SIG-M5 treated with dmso at 0.1 percent for 504 hours (cell line): ENCODE data around the gene SNAPC4.
"Not testable (repeated sequence)": the region's sequence is repeated elsewhere in the genome, so short reads cannot be mapped to it uniquely, and the experiment has no call there.

Experiments used
- DNase-seq: peaks from one replicate; lab custom pipeline; 2025; ENCODE audit not compliant: unreplicated experiment; lab: John Stamatoyannopoulos, UW

Gene SNAPC4

DNA sequence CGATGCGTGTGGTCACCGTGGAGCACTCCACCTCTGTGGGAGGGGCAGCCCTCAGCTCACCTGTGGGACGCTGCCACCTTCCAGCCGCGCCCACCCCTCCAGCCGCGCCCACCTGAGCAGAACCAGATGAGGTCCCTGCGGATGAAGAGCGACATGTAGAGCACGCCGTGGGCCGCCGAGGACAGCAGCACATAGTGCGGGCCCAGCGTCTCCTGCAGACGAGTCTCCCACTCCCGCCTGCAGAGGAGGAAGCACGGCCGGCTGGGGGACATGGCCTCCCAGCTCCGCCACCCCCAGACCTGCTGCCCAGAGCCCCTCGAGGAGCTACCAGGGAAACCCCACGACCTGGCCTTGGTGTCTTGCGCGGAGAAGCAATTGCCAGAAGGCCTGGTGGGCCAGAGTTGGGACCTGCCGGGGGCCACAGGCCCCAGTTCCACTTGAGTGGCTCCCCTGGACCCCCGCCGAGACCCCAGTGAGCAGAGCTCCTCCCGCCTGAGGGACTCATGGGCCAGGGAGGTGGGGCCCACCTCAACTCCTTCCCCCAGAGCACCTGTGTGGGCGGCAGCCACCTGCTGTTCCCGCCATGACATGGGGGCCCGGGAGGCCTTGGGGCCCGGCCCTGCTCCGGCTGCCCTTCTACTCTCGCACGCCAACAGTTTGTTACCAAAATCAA, 33.2 kb upstream of the SNAPC4 start:
- no peak for DNase-seq

DNA sequence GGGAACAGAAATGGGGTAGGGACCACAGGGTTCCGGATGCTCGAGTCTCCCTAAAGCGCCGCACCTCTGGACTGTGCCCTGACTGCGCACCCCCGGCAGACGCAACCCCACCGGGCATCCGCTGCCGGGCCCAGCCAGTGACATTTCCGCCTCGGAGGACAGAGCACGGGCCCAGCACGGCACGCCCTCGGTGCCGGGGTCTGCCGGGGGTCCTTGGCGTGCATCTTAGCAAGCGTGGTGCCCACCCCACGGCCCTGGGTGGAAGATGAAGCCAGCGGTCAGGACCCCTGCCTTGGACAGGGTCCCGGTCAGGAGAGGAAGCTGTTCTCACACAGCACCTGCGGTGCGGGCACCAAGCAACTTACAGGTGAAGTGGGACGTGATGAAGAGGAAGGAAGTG, 32.6 kb upstream of the SNAPC4 start:
- no peak for DNase-seq

DNA sequence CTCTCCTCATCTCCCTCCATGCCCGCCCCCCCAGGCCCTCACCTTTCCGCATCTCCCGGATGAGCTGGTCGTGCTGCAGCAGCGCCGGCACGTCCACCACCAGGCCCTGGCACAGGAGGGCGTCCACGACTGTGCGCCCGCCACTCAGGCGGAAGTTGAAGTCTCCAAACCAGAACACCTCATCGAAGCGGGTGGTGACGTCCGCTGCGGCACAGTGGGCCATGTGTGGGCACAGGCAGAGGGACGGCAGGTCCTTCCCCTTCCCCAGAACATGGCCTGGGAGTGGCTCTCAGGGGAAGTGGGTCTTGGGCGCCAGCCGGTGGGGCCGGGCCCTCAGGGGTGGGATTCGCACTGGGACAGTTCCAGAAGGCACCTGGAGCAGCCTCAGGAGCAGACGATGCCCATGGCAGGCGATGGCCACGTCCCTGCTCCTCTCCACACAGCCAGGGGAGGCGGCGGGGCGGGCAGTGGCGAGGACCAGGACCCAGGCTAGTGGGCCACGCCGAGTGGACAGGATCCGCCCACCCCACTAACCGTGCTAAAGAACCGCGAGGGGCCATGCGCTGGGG, 31.9 kb upstream of the SNAPC4 start:
- DNase-seq = no peak

DNA sequence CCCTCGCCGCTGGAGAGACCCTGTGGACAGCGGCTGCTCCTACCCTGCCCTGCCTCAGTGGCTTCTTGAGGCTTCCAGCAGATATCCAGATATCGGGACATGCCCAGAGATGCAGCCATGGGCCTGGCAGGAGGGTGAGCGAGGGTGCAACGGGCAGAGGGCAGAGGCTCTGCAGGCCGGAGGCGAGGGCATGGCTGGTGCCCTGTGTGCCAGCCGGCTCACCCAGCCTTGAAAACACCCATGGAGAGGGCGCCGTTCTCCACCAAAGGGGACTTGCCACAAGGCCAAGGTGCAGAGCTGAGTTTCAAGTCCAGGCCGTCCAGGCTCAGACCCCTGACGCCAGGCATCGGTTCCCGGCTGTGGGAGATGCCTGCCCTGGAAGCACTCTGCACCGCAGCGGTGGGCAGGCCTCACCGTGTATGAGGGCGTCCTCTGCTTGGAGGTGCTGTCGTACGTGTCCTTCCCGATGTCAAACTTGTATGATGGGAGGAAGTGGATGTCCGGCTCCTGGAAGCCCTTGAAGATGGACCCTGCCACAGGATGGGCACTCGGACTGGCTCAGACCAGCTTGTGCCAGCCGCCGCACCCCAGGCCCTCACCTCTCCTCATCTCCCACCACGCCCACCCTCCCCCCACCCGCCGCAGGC, 30.7 kb upstream of the SNAPC4 start:
- no peak for DNase-seq

DNA sequence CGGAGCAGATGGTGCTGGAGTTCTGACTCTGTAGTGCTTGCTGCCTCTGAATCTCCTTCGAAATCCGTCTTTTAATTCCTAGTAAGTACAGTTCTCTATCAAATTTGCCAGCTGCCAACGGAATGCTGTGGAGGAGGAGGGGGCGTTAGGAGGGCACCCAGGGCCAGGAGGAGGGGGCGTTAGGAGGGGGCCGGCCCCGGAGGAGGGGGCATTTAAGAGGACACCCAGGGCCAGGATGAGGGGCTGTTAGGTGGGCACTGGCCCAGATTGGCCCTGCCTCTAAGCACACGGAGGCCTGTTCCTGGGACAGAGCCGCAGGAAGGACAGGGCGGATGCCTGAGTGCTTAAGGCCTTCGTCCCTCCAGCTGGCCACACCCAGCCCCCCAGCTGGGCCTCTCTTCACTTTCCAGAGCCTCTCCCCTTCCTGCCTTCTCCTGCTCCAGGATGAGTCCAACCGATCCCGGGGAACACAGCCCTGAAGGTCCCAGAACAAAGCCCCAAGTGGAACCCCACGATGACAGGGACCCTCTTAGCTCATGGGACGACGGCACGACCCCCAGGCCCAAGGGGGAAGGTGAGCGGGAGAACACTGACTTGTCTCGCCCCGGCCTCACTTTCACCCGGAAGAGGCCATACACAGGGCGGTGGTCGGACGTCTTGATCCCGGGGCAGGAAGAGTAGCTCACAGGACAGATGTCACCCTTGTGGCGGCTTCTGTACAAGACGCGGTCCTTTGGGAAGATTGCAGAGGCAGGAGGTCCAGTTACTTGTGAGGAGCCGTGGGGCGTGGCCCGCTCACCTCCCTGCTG, 29.9 kb upstream of the SNAPC4 start:
- DNase-seq = no peak

DNA sequence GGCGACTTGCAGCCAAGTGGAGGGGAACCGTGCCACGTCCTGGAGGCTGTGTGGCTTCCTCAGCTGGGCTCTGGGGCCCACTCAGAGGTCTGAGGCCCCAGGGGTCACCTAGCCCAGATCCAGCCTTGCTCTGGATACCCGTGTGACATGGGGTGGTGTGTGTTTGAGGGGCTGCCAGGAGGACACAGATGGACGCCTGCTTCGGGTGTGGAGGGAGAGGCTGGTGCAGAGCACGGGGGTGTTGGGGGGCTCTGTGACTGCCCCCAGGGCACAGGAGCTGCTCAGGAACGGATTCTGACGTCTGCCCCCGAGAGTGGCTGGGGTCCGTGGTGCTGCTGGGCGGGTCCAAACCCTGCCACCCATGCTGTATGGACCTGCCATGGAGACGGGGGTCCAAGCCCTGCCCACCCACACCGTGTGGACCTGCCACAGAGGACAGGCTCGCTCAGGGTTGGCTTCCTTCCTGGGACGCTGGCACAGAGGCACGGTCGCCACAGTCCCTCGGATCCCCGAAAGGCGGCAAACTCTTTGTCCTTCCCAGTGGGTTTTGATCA, 29.2 kb upstream of the SNAPC4 start:
- no peak for DNase-seq

DNA sequence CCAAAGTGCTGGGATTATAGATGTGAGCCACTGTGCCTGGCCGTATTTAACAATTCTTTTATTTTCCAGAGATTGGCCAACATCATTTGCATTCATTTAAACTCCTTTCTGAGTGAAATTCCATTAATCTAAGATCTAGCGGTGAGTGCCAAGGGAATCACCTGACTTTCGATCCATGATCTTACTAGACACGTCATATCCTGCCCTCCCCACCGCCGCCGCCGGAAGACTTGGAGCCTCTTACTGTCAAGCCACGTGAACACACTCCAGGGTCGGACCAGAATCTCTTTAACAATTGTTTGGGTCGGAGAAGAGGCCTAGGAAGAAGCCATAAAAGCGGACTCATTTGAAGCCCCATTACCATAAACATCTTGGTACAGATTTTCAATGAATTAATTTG, 26.8 kb upstream of the SNAPC4 start:
- no peak for DNase-seq

DNA sequence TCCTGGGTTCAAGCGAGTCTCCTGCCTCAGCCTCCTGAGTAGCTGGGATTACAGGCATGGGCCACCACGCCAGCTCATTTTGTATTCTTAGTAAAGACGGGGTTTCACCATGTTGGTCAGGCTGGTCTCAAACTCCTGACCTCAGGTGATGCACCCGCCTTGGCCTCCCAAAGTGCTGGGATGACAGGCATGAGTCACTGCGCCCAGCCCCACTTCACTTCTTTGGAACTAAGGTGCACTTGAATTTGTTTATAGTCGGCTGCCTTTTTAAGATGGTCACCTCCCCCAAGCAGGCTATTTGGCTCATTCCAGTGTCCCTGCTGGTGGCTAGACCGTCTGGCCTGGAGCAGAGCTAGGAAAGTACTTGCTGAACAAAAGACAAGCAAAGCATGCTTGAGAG, 25.4 kb upstream of the SNAPC4 start:
- DNase-seq = not testable (repeated sequence)

DNA sequence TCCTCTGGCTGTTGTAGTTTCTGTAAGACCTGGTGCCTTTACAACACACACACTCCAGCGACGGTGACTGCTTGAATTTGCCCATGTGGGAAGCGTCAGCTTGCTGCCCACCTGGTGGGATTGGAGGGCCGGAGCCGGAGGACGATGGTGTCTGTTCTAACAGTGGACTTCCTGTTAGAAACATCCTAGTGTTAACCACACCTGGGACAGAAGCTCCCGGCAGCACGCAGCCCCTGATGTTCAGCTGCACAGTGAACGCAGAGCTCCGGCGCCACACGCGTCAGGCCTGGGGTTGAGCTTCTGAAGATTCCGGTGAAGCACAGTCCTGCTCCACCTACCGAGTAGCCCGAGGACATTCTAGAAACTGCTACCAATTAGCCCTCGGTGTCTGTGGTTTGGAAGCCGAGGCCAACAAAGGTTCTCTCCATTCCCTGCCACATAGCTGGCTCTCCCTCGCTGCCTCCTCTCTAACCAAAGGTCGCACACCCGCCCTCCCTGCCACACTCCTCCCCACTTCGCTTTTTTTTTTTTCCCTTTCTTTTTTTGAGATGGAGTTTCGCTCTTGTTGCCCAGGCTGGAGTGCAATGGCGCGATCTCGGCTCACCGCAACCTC, 24.9 kb upstream of the SNAPC4 start:
- no peak for DNase-seq

DNA sequence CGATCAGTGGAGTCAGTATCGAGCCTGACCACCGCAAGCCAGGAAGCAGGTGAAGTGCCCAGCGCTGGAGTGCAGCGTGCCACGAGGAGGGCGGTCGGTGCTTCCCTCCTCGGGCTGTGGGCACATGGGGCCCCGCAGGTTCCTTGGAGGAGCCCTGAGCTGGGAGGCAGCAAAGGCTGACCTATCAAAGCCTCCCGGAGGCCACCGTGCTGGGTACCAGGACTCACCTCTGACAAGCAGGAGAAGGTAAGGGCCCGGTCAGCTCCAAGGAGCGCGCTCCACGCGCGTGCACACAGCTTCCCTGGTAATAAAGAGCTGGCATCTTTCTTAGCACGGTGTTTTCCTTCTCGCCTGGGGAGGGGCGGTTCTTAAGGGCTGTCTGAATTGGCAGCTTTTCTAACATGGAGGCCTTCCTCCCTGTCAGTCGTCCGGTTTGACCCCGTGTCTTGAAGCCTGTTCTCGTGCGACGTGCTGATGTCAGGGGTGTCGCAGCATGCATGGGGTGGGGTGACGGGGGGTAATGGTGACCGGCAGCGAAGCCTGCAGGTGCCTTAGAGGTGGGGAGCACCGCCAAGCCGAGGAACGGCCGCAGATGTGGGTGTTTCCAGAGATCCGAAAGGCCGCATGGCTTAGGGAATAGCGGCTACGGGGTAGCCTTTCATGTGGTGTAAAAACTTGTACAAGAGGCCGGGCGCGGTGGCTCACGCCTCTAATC, 23.6 kb upstream of the SNAPC4 start:
- DNase-seq = no peak

DNA sequence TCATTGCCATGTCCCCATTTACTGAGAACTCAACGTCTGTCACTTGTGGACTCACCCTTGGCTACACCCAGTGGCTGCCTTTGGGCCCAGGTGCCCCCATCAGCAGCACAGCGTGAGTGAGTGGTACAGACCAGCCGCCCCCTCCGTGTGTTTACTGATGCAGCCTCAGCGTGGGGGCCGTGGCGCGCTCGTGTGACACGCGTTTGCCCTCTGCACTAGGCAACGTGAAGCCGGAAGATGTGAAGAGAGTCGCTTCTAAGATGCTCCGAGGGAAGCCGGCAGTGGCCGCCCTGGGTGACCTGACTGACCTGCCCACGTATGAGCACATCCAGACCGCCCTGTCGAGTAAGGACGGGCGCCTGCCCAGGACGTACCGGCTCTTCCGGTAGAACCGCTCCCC, 22.9 kb upstream of the SNAPC4 start:
- no peak for DNase-seq

DNA sequence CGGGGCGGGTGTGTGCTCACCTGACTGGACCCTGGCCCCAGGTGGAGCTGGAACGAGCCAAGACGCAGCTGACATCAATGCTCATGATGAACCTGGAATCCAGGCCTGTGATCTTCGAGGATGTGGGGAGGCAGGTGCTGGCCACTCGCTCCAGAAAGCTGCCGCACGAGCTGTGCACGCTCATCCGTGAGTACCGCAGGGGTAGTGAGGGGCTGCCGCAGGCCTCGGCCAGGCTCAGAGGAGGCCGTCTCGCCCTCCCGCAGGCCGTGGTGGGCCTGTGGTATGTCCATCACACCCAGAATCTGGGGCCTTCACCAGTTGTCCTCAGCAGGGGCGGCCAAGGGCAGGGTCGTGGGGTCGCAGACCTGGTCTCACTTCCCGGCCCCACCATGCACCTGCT, 21.8 kb upstream of the SNAPC4 start:
- DNase-seq = no peak

DNA sequence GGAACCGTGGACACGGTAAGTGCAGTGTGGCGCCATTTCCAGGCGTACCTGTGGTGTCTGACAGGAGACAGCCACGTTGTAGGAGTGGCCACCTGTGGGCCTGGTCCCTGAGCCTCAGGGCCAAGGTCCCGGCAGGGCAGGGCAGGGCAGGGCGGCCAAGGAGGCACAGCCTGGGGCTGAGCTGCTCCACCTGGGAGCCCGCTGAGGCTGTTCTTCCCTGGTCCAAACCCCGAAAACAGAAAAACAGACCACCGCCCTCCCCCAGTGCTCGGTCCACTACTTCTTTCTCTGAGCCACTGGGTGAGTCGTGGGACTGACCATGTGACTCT, 19.1 kb upstream of the SNAPC4 start:
- no peak for DNase-seq

DNA sequence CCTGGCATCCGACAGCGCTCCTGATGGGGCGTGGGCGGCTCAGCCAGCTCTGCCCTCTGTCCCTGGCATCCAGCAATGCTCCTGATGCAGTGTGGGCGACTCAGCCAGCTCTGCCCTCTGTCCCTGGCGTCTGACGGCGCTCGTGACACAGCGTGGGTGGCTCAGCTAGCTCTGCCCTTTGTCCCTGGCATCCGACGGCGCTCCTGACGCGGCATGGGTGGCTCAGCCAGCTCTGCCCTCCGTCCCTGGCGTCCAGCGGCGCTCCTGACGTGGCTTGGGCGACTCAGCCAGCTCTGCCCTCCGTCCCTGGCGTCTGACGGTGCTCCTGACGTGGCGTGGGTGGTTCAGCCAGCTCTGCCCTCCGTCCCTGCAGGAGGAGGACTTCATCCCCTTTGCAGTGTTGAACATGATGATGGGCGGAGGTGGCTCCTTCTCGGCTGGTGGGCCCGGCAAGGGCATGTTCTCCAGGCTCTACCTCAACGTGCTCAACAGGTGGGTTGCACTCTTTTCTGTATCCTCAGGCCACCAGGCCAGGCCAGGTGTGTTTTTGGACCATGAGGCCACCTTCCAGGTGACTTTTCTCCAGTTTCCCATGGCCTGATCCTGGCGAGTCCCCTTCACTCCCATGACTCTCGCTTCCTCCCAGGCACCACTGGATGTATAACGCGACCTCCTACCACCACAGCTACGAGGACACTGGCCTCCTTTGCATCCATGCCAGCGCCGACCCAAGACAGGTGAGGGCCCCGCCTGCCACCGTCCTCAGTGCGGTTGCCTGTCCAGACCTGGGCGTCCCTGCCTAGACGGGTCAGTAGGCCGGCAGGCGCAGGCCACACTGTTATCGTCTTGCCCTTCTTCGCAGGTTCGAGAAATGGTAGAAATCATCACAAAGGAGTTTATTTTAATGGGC, 18.5 kb upstream of the SNAPC4 start:
- DNase-seq = no peak

DNA sequence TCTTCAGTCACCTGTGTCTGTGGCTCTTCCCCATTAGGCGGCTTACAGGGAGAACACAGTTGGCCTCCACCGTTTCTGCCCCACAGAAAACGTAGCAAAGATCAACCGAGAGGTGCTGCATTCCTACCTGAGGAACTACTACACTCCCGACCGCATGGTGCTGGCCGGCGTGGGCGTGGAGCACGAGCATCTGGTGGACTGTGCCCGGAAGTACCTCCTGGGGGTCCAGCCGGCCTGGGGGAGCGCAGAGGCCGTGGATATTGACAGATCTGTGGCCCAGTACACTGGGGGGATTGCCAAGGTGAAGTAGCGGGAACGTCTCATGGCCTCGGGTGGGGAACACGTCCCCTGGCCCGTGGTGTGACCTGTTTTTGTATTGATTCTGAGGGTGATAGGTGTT, 16.9 kb upstream of the SNAPC4 start:
- DNase-seq = no peak

DNA sequence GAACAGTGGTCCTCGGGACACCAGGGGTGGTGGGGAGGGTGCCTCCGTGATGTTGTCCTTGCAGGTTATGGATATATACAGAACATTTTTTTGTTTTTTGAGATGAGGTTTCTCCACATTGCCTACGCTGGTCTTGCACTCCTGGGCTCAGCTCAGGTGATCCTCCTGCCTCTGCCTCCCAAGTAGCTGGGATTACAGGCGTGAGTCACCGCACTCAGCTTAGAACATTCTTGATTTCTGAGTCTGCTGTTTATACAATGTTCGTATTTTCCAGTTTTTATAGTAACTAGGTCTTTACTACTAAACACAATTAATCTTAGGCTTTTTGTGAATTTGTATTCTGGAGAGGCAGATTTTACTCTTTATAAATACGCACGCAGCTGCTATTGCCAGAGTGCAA, 16.5 kb upstream of the SNAPC4 start:
- no peak for DNase-seq

DNA sequence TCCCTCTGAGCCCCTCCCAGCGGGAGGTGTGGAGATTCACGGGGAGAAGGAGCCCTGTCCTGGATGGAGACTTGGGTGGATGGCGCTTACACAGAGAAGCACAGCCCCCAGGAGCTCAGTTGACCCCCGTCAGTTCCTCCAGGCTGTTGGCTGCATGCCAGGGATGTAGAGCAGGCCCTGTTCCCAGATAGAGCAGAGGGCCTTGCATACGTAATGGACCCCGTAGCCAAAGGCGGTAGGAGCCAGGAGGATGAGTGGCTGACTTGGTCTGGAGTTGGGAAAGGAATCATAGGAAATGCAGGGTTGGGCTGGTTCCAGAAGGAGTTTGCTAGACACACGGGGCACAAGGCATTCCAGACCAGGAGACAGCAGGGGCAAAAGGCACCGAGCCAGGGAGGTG, 13.0 kb upstream of the SNAPC4 start:
- no peak for DNase-seq

DNA sequence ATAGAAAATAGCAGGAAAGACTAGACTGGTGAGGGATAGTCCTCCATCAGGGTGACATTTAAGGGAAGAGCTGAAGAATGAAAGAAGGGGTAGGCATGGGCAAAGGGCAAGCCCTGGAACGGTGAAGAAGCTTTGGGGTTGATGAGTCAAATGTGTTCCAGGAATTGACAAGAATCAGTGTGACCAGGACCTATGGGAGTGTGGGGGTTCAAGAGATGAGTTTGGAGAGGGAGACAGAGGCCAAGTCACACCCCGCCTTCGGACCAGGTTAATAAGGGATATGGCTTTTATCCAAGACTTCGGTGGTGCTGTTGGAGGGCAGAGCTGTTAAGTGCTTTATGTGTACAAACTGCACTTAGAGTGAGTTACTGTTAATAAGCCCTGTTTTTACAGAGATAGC, 11.4 kb upstream of the SNAPC4 start:
- no peak for DNase-seq

DNA sequence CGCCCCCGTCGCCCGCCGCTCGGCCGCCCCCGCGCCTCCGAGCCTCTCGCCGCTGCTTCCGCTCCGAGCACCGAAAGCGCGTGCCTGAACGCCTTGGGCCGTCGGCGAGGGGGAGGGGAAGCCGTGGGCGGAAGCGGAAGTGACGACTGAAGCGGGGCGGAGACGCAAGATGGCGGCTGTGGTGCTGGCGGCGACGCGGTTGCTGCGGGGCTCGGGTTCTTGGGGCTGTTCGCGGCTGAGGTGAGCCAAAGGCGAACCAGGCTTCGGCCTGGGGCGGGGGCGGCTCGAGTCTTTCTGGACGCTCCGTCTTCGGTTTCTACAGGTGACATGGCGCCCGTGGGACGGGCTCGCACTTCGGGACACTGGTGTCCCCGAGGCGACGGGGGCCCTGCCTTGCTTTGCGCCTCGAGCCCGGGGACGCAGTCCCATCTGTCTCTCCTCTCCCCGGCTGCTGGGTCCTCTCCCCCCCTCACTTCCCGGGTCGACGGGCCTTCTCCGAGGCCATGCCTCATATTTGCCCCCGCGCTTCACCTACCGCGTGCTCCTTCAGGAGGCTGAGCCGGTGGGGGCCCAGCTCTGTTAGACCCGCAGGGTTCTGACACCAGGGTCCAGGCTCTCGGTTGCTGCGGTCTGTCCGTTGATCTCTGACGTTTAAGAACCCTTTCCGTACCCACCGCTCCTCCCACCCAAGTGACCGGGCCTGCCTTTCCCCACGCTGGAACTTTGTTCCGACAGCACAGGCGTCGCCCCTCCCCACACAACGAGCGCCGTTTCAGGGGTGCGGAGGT, 10.7 kb upstream of the SNAPC4 start, which contains the start of the genes ENTR1 and PMPCA:
TSS of gene ENTR1 (minus strand) at position 115 of the 788 bp plus-strand sequence. CDS start 217 bp downstream, outside the sequence.
TSS of gene PMPCA (plus strand) at position 159 of the 788 bp plus-strand sequence. CDS start at position 170, 11 bp downstream.
- DNase-seq = peak; percentile 81
